Chondrocyte (in vitro differentiated cells): ENCODE results near the gene DDX5. TPM values are rescaled to one million over a fixed set of nuclear protein-coding genes. Genes with fewer than 3 reads are reported as not detected.
A peak's percentile ranks its signal among the peaks of the same experiment; 100 is the strongest.

Source experiments
- DNase-seq: peaks from one replicate; pipeline ENCODE4 v3.0.0; 2021; ENCODE audit warnings: mixed read lengths, low spot score
- H3K27ac Mint-ChIP-seq: one replicate; pipeline ENCODE4 v1.8.0; 2021; ENCODE audit warnings: mild to moderate bottlenecking, moderate library complexity, mixed read lengths; ENCODE audit not compliant: unreplicated experiment
- H3K27me3 Mint-ChIP-seq: 2 replicates; pipeline ENCODE4 v1.8.0; 2021; ENCODE audit warnings: low read depth, mixed read lengths
- H3K36me3 Mint-ChIP-seq: 2 replicates; pipeline ENCODE4 v1.8.0; 2021; ENCODE audit warnings: low read depth, mixed read lengths
- H3K4me1 Mint-ChIP-seq: 2 replicates; pipeline ENCODE4 v1.8.0; 2021; ENCODE audit warnings: low read depth, mild to moderate bottlenecking, mixed read lengths
- H3K4me3 Mint-ChIP-seq: one replicate; pipeline ENCODE4 v1.8.0; 2021; ENCODE audit warnings: mild to moderate bottlenecking, moderate library complexity, mixed read lengths; ENCODE audit not compliant: unreplicated experiment
- H3K9me3 Mint-ChIP-seq: 2 replicates; pipeline ENCODE4 v1.8.0; 2021; ENCODE audit warnings: low read depth, mixed read lengths
- total RNA-seq: library from RNA; stranded (reverse); gene quantifications from 3 replicates; pipeline ENCODE4 v1.2.1, GENCODE V29; 2021
- TF ChIP-seq, protein P1 (sequence below): fragments of 200-600 bp; sonication (generic); IDR thresholded peaks from 2 replicates; pipeline ENCODE4 v1.5.0; 2021; ENCODE audit warnings: antibody characterized with exemption, mild to moderate bottlenecking, moderate library complexity

Gene DDX5
- total RNA-seq, 1 donor from 2014 or later, result 611 TPM

DNA sequence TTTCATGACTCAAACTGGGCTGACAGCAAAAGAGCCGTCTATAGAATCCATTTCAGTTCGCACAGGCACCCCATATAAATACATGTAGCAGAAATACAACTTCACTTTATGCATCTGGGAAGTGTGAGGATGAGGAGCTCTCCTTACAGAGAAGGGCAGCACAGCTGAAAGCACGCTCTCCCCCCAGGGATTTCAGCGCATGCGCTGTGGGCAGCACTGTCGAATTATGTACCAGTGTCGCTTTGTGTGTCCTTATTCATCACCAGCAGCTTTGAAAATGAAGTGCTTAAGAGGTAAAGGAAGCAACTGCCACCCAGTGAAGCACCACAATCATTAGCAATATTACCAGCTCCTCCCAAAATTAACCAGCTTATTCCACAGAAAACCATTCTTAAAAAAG lies 40.6 kb upstream of the DDX5 start:
- Mint-ChIP-seq H3K4me1 (peaks cover 22% of the 10 kb centered on the region), H3K9me3 (no peaks in the 10 kb centered on the region), H3K27ac (no peak overlapping the region), H3K27me3 (no peaks in the 10 kb centered on the region), H3K36me3 (peaks cover 13% of the 10 kb centered on the region), H3K4me3 (no peak overlapping the region)
- TF ChIP-seq, protein P1, sequence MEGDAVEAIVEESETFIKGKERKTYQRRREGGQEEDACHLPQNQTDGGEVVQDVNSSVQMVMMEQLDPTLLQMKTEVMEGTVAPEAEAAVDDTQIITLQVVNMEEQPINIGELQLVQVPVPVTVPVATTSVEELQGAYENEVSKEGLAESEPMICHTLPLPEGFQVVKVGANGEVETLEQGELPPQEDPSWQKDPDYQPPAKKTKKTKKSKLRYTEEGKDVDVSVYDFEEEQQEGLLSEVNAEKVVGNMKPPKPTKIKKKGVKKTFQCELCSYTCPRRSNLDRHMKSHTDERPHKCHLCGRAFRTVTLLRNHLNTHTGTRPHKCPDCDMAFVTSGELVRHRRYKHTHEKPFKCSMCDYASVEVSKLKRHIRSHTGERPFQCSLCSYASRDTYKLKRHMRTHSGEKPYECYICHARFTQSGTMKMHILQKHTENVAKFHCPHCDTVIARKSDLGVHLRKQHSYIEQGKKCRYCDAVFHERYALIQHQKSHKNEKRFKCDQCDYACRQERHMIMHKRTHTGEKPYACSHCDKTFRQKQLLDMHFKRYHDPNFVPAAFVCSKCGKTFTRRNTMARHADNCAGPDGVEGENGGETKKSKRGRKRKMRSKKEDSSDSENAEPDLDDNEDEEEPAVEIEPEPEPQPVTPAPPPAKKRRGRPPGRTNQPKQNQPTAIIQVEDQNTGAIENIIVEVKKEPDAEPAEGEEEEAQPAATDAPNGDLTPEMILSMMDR, result no peak
- DNase-seq, result no peak

DNA sequence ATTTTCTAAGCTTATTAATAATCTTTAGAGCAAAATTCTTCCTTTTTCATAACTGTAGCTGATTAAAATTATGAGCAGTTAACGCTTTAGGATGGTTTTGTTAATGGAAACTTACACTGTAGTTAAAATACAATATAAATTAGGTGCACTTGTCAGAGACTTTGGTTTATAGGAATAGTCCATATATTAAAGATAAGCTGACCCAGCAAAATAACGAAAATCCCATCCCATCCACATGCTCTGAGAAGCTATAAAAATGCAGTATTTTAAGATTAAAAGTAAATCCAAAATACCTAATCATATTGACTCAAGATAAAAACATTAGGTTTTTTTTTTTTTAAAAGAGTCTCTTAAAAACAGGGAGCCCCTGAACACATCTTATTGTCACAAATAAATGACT lies 38.7 kb upstream of the DDX5 start:
- Mint-ChIP-seq H3K4me3 (no peak overlapping the region), H3K27me3 (no peaks in the 10 kb centered on the region), H3K27ac (no peak overlapping the region), H3K36me3 (peaks cover 13% of the 10 kb centered on the region), H3K9me3 (no peaks in the 10 kb centered on the region), H3K4me1 (peaks cover 19% of the 10 kb centered on the region)
- no peak for DNase-seq
- TF ChIP-seq, protein P1, result no peak

DNA sequence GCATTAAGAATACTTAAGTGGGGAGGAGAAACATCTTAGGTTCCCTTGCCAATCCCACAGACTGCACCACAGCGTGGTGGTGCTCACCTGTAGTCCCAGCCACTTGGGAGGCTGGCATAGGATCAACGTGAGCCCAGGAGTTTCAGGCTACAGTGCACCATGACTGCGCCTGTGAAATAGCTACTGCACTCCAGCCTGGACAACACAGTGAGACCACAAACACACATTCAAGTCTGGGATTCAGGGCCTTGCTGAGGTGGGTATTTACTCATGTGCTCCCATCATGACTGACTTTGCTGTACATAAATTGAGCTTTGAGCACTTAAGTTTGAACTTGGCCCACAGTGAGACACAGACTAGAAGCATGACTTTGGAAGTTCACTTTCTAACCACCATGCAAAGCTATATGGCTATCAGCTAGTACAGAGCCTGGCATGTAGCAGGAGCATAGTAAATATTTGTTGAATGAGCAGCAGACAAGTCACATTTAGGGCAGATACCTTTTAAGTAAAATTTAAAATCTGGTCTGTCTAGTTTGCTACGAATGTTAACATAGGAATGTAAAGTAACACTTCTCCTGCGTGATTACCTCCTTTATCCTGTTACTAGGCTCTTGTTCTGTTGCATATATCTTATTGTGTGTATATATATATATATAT lies 34.2 kb upstream of the DDX5 start:
- Mint-ChIP-seq H3K27ac (peak overlapping the region; percentile 12), H3K27me3 (no peaks in the 10 kb centered on the region), H3K4me1 (peaks cover 14% of the 10 kb centered on the region), H3K9me3 (no peaks in the 10 kb centered on the region), H3K4me3 (no peak overlapping the region), H3K36me3 (peaks cover 17% of the 10 kb centered on the region)
- no peak for DNase-seq
- TF ChIP-seq, protein P1, result no peak

DNA sequence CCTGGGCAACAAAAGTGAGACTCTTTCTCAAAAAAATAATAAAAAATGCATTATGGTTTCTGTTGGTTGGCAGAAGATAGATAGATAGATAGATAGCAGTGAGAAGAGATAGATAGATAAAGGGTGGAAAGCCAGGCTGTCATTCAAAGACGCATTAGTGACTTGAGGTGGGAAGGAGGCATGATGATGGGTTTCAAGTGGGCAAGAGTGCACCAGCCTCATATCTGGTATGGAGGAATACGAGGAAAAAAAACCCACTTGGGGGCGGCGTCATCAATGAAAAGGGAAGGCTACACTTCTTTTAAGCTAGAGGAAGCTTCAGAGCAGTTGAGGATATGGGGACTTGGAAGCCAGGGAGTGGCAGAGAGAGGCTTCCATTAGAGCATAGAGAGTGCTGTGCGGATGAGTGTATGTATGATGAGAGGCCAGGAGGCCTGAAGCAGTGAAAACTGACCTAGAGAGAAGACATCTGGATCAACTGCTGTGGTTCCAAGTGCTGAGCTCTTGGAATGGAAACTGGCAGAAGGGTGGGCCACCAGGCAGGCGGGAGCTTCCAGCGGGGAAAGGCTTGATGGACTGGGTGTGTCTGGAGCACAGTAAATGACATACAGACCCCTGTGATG lies 32.5 kb upstream of the DDX5 start:
- H3K36me3 Mint-ChIP-seq, result peaks cover 23% of the 10 kb centered on the region
- H3K27me3 Mint-ChIP-seq, result no peaks in the 10 kb centered on the region
- H3K27ac Mint-ChIP-seq, result peak overlapping the region; percentile 18
- H3K4me1 Mint-ChIP-seq, result peaks cover 14% of the 10 kb centered on the region
- H3K4me3 Mint-ChIP-seq, result no peak overlapping the region
- TF ChIP-seq, protein P1, result no peak
- no peak for DNase-seq
- H3K9me3 Mint-ChIP-seq, result no peaks in the 10 kb centered on the region

DNA sequence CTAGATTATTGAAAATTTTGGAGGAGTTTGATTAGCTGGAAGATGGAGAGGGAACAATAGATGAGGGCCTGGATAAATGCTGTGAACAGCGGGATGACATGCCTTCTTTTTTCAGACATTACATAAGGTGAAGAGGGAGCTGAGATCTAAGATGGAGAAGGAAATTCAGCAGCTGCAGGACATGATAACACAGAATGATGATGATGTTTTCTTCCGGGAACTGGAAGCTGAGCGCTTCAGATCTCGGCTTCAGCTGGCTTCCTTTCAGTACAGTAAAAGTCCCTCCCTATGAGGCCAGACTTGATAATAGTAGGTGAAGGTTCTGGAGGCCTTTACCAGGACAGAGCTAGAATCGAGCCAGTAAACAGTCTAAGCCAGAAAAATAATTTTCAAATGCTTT lies 31.4 kb upstream of the DDX5 start:
- H3K27me3 Mint-ChIP-seq, result no peaks in the 10 kb centered on the region
- TF ChIP-seq, protein P1, result no peak
- no peaks in the 10 kb centered on the region for H3K9me3 Mint-ChIP-seq
- H3K27ac Mint-ChIP-seq, result no peak overlapping the region
- H3K4me3 Mint-ChIP-seq, result no peak overlapping the region
- DNase-seq, result no peak
- H3K4me1 Mint-ChIP-seq, result peaks cover 8% of the 10 kb centered on the region
- H3K36me3 Mint-ChIP-seq, result peaks cover 28% of the 10 kb centered on the region
